ENCODE data around the gene NME5. TPM values are rescaled to one million over a fixed set of nuclear protein-coding genes. Genes with fewer than 3 reads are reported as not detected.

NME5 gene
- total and polyA plus RNA-seq, 9 of the 15 experiments (the other 6 are each of a cell fraction or from before 2014, with no cell fraction given) = not detected

Small RNA genes within 50 kb of the gene (small RNA-seq; reads per million reads assigned to genes)
- gene RNU6-1148P (not detected), gene RNU6-460P (not detected), gene RNU6-888P (not detected)

Other genes with a start within 250 kb of the NME5 start
Only the 7 nearest of the 10 such genes appear.
- gene FAM13B, start 106.3 kb downstream of the NME5 start, total RNA-seq (2014; rRNA removed) = 7.0 and 12.4 TPM in 2 replicates
- gene FAM13B, start 106.3 kb downstream of the NME5 start, total RNA-seq (2014; rRNA removed; fragmentation: Illumina TruSeq; extraction: Trizol) = 18.0 and 23.0 TPM in 2 replicates
- gene FAM13B, start 106.3 kb downstream of the NME5 start, total RNA-seq (2015; rRNA removed; fragmentation: Illumina TruSeq; extraction: Trizol) = 20.8 and 21.6 TPM in 2 replicates
- 14.9 and 15.1 TPM in 2 replicates for gene FAM13B, start 106.3 kb downstream of the NME5 start, total RNA-seq (2021)
- gene FAM13B, start 106.3 kb downstream of the NME5 start, polyA plus RNA-seq (2011; rRNA removed) = 14.1 and 14.8 TPM in 2 replicates
- 13.5 and 14.9 TPM in 2 replicates for gene FAM13B, start 106.3 kb downstream of the NME5 start, polyA plus RNA-seq (2014; fragmentation: Illumina TruSeq; extraction: Trizol)
- gene FAM13B, start 106.3 kb downstream of the NME5 start, polyA plus RNA-seq (2014; fragmentation: Nextera tagmentation; extraction: Ambion mirVana) = 1 to 10 TPM; 2.3 to 6.1 TPM
- gene FAM13B, start 106.3 kb downstream of the NME5 start, polyA plus RNA-seq (2014; rRNA removed) = 10.1 TPM in 2 replicates
- gene WNT8A, start 55.4 kb downstream of the NME5 start, total RNA-seq (2014; rRNA removed) = not detected in 2 replicates
- not detected in 2 replicates for gene WNT8A, start 55.4 kb downstream of the NME5 start, total RNA-seq (2014; rRNA removed; fragmentation: Illumina TruSeq; extraction: Trizol)
- gene WNT8A, start 55.4 kb downstream of the NME5 start, total RNA-seq (2015; rRNA removed; fragmentation: Illumina TruSeq; extraction: Trizol) = not detected in 2 replicates
- gene WNT8A, start 55.4 kb downstream of the NME5 start, total RNA-seq (2021) = not detected in 2 replicates
- not detected in 2 replicates for gene WNT8A, start 55.4 kb downstream of the NME5 start, polyA plus RNA-seq (2011; rRNA removed)
- gene WNT8A, start 55.4 kb downstream of the NME5 start, polyA plus RNA-seq (2014; fragmentation: Illumina TruSeq; extraction: Trizol) = not detected in 2 replicates
- not detected for gene WNT8A, start 55.4 kb downstream of the NME5 start, polyA plus RNA-seq (2014; fragmentation: Nextera tagmentation; extraction: Ambion mirVana)
- gene WNT8A, start 55.4 kb downstream of the NME5 start, polyA plus RNA-seq (2014; rRNA removed) = not detected in 2 replicates
- gene BRD8, start 39.2 kb upstream of the NME5 start, total RNA-seq (2014; rRNA removed) = 53.9 and 54.6 TPM in 2 replicates
- gene BRD8, start 39.2 kb upstream of the NME5 start, total RNA-seq (2014; rRNA removed; fragmentation: Illumina TruSeq; extraction: Trizol) = 71.2 and 85.6 TPM in 2 replicates
- gene BRD8, start 39.2 kb upstream of the NME5 start, total RNA-seq (2015; rRNA removed; fragmentation: Illumina TruSeq; extraction: Trizol) = 55.2 and 57.1 TPM in 2 replicates
- gene BRD8, start 39.2 kb upstream of the NME5 start, total RNA-seq (2021) = 65.7 and 74.1 TPM in 2 replicates
- gene BRD8, start 39.2 kb upstream of the NME5 start, polyA plus RNA-seq (2011; rRNA removed) = 163 and 175 TPM in 2 replicates
- 87.9 and 88.4 TPM in 2 replicates for gene BRD8, start 39.2 kb upstream of the NME5 start, polyA plus RNA-seq (2014; fragmentation: Illumina TruSeq; extraction: Trizol)
- 100 to 1,000 TPM in 1 of 2 experiments, 10 to 100 TPM in 1; 89.5 to 141 TPM for gene BRD8, start 39.2 kb upstream of the NME5 start, polyA plus RNA-seq (2014; fragmentation: Nextera tagmentation; extraction: Ambion mirVana)
- 76.8 and 87.0 TPM in 2 replicates for gene BRD8, start 39.2 kb upstream of the NME5 start, polyA plus RNA-seq (2014; rRNA removed)
- gene KIF20A, start 39.7 kb upstream of the NME5 start, total RNA-seq (2014; rRNA removed) = 40.8 and 44.9 TPM in 2 replicates
- gene KIF20A, start 39.7 kb upstream of the NME5 start, total RNA-seq (2014; rRNA removed; fragmentation: Illumina TruSeq; extraction: Trizol) = 61.2 and 63.1 TPM in 2 replicates
- 51.9 and 55.5 TPM in 2 replicates for gene KIF20A, start 39.7 kb upstream of the NME5 start, total RNA-seq (2015; rRNA removed; fragmentation: Illumina TruSeq; extraction: Trizol)
- 49.0 and 52.6 TPM in 2 replicates for gene KIF20A, start 39.7 kb upstream of the NME5 start, total RNA-seq (2021)
- gene KIF20A, start 39.7 kb upstream of the NME5 start, polyA plus RNA-seq (2011; rRNA removed) = 53.9 and 57.0 TPM in 2 replicates
- gene KIF20A, start 39.7 kb upstream of the NME5 start, polyA plus RNA-seq (2014; fragmentation: Illumina TruSeq; extraction: Trizol) = 52.3 and 59.6 TPM in 2 replicates
- gene KIF20A, start 39.7 kb upstream of the NME5 start, polyA plus RNA-seq (2014; fragmentation: Nextera tagmentation; extraction: Ambion mirVana) = 10 to 100 TPM; 39.8 to 58.7 TPM
- gene KIF20A, start 39.7 kb upstream of the NME5 start, polyA plus RNA-seq (2014; rRNA removed) = 36.8 and 39.6 TPM in 2 replicates
- 34.5 and 44.1 TPM in 2 replicates for gene CDC23, start 73.9 kb upstream of the NME5 start, total RNA-seq (2014; rRNA removed)
- 65.5 and 70.7 TPM in 2 replicates for gene CDC23, start 73.9 kb upstream of the NME5 start, total RNA-seq (2014; rRNA removed; fragmentation: Illumina TruSeq; extraction: Trizol)
- gene CDC23, start 73.9 kb upstream of the NME5 start, total RNA-seq (2015; rRNA removed; fragmentation: Illumina TruSeq; extraction: Trizol) = 54.8 and 58.4 TPM in 2 replicates
- gene CDC23, start 73.9 kb upstream of the NME5 start, total RNA-seq (2021) = 53.0 and 63.2 TPM in 2 replicates
- 88.2 and 103 TPM in 2 replicates for gene CDC23, start 73.9 kb upstream of the NME5 start, polyA plus RNA-seq (2011; rRNA removed)
- gene CDC23, start 73.9 kb upstream of the NME5 start, polyA plus RNA-seq (2014; fragmentation: Illumina TruSeq; extraction: Trizol) = 64.9 and 77.9 TPM in 2 replicates
- gene CDC23, start 73.9 kb upstream of the NME5 start, polyA plus RNA-seq (2014; fragmentation: Nextera tagmentation; extraction: Ambion mirVana) = 100 to 1,000 TPM; 123 to 157 TPM
- 56.1 and 58.0 TPM in 2 replicates for gene CDC23, start 73.9 kb upstream of the NME5 start, polyA plus RNA-seq (2014; rRNA removed)
- not detected in 2 replicates for gene GFRA3, start 135.2 kb upstream of the NME5 start, total RNA-seq (2014; rRNA removed)
- gene GFRA3, start 135.2 kb upstream of the NME5 start, total RNA-seq (2014; rRNA removed; fragmentation: Illumina TruSeq; extraction: Trizol) = not detected in 2 replicates
- not detected in 2 replicates for gene GFRA3, start 135.2 kb upstream of the NME5 start, total RNA-seq (2015; rRNA removed; fragmentation: Illumina TruSeq; extraction: Trizol)
- not detected in 2 replicates for gene GFRA3, start 135.2 kb upstream of the NME5 start, total RNA-seq (2021)
- gene GFRA3, start 135.2 kb upstream of the NME5 start, polyA plus RNA-seq (2011; rRNA removed) = 0.08 and 0.42 TPM in 2 replicates
- gene GFRA3, start 135.2 kb upstream of the NME5 start, polyA plus RNA-seq (2014; fragmentation: Illumina TruSeq; extraction: Trizol) = 0.09 and 0.10 TPM in 2 replicates
- not detected for gene GFRA3, start 135.2 kb upstream of the NME5 start, polyA plus RNA-seq (2014; fragmentation: Nextera tagmentation; extraction: Ambion mirVana)
- 0.05 and 0.12 TPM in 2 replicates for gene GFRA3, start 135.2 kb upstream of the NME5 start, polyA plus RNA-seq (2014; rRNA removed)
- gene CDC25C, start 192.4 kb upstream of the NME5 start, total RNA-seq (2014; rRNA removed) = 19.1 and 19.5 TPM in 2 replicates
- gene CDC25C, start 192.4 kb upstream of the NME5 start, total RNA-seq (2014; rRNA removed; fragmentation: Illumina TruSeq; extraction: Trizol) = 32.3 and 41.4 TPM in 2 replicates
- 22.5 and 23.1 TPM in 2 replicates for gene CDC25C, start 192.4 kb upstream of the NME5 start, total RNA-seq (2015; rRNA removed; fragmentation: Illumina TruSeq; extraction: Trizol)
- gene CDC25C, start 192.4 kb upstream of the NME5 start, total RNA-seq (2021) = 18.2 and 19.6 TPM in 2 replicates
- 62.1 and 63.7 TPM in 2 replicates for gene CDC25C, start 192.4 kb upstream of the NME5 start, polyA plus RNA-seq (2011; rRNA removed)
- 30.1 and 31.9 TPM in 2 replicates for gene CDC25C, start 192.4 kb upstream of the NME5 start, polyA plus RNA-seq (2014; fragmentation: Illumina TruSeq; extraction: Trizol)
- 10 to 100 TPM; 32.2 to 50.4 TPM for gene CDC25C, start 192.4 kb upstream of the NME5 start, polyA plus RNA-seq (2014; fragmentation: Nextera tagmentation; extraction: Ambion mirVana)
- gene CDC25C, start 192.4 kb upstream of the NME5 start, polyA plus RNA-seq (2014; rRNA removed) = 25.7 and 29.3 TPM in 2 replicates